GM19023 (cell line): ENCODE measurements around the gene PRSS50.
"Not testable (repeated sequence)": the region's sequence is repeated elsewhere in the genome, so short reads cannot be mapped to it uniquely, and the experiment has no call there.

Experiments
- ATAC-seq: cut with Tn5 transposase; IDR thresholded peaks from one replicate; pipeline ENCODE4 v1.9.1; 2021; ENCODE audit warnings: mild to moderate bottlenecking, moderate library complexity; ENCODE audit not compliant: unreplicated experiment

PRSS50 gene

DNA sequence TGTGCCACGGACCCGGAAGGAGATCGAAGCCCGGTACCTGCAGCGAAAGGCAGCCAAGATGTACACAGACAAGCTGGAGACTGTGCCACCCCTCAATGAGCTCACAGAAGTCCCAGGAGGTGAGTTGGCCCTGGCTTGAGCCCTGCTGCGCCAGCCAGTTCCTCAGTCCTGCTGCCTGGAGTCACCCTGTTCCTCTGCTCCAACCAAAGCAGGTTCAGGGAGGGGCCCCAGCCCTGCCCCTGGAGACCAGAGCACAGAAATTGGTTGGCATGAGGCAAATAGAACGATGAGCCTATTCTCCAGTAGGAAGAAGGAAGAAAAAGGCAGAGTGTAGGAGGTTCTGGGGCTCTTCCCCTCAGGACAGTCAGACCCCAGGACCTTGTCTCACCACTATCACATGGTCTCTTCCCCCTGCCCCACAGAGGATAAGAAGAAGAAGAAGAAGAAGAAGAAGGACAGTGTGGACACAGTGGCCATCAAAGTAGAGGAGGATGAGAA, 8.5 kb downstream of the PRSS50 start:
- no peak for ATAC-seq

DNA sequence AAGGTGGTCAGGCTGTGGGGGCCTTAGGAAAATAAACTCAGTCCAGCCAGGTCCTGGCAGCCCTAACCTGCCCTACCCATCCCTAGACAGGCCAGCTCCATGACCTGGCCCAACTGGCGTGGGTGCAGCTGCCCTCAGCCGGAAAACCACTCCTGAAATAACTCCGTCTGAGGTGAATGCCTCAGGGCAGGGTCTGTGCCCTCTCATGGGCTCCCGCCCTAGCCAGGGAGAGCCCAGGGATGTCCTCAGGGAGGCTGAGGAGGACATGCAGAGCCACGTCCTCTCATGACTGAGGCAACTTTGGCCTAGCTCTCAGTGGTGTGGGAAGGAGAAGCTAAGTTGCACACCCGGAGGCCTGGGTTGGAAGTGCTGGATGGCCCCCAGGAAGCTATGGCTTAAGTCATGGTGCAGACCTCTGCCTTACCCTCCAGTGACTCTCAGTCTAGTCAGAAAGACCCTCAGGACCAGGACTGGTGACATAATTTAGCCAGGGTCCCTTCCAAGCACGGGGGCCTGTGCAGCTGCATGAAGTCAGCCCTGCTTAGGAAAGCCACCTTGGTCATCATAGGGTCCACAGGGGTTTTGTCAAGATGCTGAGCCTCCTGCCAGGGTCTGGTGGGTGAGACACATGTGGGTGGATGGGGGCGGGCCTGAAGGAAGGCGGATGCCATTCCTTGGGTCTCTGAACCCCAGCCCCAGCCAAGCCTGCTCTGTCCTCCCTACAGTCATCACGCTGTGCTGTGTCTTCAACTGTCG, 9.1 kb downstream of the PRSS50 start:
- no peak for ATAC-seq

DNA sequence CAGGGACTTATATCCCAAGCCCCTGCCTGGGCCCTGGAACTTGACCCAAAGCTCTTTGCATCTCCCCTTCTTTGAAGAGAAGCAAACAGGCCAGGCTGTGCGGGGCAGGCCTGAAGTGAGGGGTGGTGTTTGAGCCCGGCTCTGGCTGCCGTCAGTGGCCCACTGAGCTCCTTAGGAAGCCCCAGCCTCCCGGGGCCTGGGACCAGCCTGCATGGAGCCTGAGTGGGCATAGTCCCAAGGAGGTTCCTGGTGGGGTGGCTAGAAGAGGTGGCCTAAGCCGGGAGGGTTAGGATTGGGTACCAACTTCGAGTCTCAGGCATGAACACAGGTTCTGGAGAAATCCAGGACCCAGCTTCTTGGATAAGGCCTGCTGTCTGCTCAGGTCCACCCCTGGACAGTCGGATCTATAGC, 10.1 kb downstream of the PRSS50 start:
- ATAC-seq: no peak

DNA sequence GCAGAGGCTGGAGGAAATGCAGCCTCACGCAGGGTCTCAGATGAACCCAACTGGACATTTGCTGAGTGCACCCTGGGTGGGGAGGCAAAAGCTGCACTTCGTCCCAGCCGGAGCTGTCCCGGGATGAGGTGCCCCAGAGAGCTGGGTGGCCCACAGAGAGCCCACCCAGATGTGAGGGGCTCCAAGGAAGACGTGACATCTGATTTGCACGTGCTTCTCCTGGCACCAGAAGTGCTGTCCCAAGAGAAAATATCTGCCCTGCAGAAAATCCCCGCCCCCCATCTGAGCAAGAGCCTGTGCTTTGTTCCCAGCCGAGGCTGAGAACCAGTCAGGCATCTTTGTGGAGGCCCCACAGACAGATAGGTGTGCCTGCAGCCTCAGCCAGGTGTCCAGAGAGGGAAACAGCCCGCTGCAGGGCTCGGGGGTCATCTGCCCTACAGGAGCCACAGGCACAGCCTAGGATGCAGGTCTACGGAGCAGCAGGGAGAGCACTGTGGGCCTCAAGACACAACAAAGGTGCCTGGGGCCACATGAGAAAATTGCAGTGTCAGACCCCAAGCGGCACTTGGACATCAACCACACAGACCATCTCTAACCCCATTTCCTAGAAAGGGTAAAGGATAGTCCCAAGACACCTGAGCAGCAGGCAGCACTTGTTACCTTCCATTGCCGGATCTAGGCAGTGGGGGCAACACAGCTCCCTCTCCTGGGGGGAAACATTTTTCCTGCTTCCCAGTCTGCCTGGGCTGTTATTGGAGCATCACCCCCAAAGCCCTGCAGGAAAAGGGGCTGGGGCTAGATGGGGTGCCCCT, 10.7 kb downstream of the PRSS50 start:
- ATAC-seq: no peak

DNA sequence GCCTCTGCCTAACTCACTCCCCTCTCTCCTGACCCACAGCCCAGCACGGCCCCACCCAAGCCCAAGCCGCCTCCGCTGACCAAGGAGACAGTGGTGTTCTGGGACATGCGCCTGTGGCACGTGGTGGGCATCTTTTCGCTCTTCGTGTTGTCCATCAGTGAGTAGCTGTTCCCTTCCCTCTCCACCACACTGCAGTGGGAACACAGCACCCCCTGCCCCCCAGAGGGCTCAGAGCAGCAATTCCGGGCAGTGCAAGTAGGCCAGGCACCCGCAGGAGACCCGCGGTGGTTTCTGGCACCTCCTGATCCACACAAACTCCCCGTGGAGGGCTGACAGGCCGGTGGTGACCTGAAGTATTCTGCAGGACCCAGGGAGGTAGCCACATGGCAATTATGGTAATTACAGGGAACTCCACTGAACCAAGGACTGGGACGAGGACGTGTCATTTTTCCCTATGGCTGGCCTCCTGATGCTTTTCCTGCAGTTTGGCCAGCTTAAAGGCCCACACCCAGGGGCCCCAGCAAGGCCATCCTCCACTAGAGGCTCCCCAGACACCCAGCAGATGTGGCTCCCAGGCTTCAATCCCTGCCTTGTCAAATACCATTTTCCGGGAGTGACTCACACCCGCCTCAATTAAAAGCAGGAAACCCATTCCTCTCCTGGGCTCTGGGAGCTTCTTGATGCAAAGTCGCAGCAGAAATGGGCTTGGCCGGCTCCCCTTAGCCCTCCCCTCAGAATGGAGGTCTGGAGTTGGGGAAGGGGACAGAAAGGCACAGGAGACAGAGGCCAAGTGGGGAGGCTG, 11.7 kb downstream of the PRSS50 start:
- ATAC-seq: no peak

DNA sequence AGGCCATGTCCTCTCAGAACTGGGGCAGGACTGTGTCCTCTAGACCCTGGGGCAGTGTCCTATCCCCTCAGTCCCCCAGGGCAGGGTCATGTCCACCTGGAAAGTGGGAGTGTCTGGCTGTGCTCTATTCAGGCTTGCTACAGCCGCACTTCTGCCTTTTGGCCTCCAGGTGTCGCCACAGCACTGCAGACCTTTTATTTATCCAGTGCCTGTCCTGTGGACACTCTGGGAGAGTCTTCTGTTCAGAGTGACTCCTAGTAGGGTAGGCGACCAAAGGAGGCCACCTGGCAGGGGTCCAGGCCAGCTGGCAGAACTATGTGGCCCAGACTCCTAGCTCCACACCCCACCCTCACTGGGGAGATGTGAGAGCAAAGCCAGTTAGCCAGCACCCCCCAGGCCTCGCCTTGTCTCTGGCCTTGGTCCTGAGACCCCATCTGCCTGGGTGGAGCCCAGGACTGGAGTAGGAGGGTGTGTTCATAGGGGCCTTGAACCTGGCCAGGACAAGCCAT, 12.6 kb downstream of the PRSS50 start:
- peak; percentile 67 for ATAC-seq

DNA sequence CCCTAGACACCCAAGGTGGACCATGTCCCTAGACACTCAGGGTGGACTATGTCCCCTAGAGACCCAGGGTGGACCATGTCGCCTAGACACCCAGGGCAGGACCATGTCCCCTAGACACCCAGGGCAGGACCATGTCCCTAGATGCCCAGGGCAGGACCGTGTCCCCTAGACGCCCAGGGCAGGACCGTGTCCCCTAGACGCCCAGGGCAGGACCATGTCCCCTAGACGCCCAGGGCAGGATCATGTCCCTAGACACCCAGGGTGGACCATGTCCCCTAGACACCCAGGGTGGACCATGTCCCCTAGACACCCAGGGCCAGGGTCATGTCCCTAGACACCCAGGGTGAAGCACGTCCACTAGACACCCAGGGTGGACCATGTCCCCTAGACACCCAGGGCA, 13.3 kb downstream of the PRSS50 start:
- not testable (repeated sequence) for ATAC-seq

DNA sequence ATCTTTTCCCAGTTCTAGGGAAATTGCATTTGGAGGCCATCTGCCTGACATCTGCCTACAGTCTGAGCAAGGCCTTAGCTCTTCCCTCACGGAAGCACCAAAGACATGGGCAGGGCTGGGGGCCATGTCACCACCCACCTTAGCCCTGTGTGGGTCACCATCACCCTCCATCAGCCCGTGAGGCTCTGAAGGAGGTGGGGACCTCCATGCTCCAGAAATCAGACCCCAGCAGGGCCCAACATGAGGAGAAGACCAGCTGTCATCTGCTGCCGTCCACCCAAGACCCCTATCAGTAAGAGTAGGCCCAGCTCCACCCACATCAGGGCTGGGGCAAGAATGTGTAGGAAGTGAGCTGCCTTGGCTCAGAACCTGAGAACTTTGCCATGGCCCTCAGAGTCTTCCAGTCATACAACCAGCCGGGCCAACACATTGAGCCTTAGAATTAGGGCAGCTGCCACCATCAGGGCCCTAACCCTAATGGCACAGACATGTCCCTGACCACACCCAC, 14.6 kb downstream of the PRSS50 start:
- ATAC-seq: no peak

DNA sequence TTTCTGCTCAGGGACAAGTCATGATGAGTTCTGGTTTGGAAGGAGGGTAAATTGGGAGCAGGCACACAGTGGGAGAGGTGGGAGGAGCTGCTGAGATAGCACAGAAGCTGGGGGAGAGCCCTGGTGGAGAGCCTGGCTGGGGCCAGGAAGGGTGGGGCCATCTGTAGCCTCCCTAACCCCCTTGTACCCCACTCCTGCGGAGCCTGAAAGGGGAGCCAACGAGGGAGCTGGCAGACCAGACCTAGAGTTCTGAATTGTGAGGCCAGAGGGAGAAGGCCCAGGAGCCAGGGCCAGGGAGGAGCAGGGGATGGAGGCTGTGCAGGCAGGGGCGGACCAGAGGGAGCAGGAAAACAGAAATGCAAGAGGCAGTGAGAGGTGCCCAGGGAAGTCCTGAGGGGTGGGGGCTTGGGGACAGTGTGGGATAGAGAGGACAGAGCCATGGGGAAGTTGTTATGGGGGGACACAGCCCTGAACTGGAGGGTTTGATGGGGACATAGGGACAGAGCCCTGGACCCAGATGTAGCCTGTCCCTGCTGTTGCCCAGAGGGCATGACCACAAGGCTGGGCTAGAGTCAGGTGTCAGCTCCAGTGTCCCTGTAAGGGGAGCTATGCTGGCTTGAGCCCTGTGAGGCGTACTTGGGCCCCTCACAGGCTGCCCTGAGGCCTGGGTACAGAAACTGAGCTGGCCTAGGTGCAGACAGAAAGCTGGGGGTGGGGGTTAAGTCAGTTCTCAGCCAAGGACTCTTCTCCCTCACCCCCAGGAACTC, 15.2 kb downstream of the PRSS50 start:
- no peak for ATAC-seq

DNA sequence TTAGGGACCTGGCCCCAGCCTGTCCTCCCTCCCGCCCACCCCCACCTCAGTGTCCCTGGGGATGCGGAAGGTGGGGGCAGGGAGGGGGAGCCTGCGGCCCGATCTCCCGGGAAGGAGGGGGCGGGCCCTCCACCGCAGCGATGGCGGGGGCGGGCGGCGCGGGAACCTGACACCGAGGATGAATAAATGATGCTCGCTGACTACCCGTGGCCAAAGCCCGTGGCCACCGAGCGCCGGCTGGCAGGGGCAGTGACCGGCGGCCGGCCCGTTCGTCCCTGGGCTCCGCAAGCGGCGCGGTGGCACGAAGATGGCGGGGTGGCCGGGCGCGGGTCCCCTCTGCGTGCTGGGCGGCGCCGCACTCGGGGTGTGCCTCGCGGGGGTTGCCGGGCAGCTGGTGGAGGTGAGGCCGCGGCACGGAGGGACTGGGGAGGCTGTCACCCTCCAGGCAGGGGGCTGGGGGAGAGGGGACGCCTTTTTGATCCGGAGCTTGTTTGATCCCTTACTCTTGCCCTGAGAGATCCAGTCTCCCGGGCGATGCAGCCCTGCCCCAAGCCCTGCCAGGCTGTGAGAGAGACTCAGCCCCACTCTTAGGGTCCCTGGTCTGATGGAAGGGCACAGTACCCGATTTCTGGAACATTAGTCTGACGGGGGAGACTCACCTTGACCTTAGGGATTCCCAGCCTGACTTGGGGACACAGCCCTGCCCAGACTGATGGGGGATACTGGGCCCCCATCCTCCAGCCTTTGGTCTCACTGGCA, 16.3 kb downstream of the PRSS50 start, which contains the start of gene TMIE:
TSS of gene TMIE (plus strand) at position 212 of the 759 bp plus-strand sequence. CDS start at position 308, 96 bp downstream.
- ATAC-seq: no peak

DNA sequence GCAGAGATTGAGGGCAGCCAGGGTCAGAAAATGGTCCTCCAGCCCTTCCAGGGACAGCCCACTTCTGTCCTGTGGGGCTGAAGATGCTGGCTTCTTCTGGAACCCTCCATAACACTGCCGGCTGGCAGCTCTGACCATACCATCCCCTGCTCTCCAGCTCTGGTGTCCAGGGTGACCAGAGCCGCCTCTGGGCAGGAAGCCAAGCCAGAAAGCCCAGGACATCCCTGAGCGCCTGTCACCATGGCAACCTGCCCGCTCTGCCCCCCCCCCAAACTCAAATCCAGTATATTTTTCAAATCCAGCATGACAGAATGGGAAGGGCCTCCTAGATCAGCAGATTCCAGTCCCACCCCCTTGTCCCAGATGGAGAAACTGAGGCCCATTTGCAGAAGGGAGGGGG, 16.9 kb downstream of the PRSS50 start:
- no peak for ATAC-seq

DNA sequence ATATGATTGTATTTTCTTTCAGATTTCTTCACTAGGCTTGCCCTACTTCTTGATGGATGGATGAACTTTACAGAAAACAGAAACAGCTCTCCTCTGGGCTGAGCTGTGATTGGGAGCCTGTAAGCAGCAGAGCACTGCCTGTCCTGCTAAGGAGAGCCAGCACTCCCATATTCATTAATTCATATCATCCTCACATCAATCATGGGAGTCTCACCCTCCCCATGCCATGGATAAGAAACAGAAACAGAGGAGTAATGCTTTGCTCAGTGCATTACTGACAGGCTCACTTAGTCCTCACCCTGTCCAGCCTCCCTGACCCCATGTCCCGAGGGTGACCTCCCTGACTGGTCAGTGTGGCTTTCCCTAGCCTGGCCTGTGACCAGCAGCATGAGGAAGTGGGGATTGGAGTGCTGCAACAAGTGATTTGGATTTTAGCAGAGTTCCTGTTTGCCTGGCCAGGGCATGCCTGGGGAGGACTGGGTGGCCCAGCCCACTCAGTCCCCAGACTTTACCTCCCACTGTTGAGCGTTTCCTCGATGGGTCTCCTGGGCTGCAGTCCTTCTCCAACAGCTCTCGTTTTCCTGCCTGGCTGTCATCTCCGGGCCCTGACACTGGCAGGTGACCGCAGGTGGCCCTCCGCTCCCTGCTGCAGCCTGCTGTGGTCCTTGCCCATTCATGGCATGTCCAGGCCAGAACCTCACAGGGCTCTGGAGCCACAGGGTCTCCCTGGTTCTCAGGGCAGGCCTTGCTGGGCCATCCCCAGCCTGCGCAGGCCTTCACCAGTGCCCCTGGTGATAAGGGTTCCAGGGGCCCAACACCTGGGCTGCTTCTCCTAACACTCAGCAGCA, 17.8 kb downstream of the PRSS50 start:
- ATAC-seq: no peak

DNA sequence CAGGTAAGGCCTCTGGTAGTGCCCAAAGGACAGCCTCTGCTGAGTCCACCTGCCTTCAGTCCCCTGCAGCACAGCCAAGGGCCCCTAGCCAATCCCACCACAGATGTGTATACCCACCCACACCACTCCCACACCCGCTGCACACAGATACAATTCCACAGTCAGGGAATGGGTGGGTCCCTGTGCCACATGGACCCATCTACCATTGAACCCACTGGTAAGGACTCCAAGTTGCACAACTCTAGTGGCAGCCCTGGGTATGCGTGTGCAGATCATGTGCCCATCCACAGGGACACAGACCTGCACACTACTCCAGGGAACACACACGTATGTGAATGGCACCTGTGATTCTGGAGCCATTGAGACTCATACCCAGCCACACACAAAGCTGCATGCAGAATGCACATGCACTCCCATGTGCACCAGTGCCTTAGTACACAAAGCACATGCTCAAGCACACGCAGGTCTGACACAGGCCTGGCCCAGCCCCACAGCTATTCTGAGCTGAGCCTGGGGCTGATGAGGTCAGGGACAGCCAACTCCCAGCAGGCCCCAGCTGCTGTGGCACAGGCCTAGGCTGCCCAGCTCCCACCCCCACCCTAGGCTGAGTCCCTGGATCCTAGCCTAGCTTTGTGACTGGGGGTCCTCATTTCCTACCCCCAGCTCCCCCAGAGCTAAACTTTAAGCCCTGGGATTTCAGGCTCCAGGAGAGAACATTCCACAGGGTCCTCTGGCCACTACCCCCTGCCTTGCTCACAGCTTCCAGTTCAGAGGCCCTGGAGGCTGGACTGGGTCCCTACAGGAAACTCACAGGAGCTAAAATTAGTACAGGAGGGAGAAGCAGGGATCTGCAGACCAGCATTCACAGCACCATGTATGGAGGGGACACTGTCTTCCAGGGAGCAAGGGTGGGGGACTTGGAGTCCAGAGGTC, 21.4 kb downstream of the PRSS50 start:
- no peak for ATAC-seq

DNA sequence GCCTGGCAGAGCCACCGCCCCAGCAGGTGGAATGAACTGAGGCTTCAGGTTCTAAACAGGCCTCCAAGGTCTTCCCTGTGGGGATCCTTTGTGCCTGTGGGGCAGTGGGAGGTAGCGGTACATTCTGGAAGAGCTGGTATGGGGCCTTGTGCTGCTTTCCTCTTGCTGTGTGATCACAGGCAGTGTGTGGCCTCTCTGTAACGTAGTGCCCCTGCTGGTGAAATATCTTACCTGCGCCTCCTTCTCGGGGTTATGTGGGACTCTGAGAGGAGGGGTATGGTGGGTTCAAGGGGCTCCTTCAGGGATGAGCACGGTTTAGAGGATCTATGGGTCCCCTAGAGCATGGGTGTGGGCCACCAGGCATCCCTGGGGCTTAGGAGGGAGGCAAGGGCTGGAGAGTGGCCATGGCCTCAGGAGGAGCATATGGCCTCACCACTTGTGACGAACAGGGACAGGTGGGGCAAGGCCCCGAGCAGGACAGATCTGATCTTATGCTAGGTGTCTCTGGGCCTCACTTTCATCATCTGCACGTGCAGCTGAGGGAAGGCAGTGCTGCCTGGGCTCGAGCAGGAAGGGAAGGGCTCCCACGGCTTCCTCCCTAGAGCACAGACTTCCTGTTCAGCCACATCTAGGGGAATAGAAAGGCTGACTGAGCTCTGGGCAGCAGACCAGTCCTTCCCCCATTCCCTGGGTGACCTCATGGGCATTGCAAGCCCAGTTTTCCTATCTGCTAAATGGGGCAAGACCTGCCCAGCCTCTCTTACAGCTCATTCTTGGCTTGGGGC, 22.3 kb downstream of the PRSS50 start:
- no peak for ATAC-seq

DNA sequence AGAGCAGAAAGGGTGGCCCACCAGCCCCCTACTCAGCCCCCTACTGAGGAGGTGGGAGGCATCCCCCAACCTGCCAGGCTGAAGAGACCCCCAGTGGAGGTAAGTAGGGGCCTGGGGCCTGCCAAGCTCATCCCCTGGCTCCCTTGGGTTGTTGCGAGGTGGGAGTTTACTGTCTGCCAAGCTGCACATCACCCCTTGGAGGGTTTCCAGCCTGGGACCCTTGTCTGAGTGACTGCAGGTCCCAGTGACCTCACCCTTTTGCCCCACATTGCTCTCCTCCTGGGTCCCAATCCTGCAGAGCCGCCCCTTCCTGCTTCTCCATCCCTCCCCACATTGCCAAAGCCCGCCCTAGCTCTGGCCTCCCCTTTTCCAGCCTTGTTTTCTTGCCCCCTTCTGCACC, 23.1 kb downstream of the PRSS50 start:
- ATAC-seq: no peak

DNA sequence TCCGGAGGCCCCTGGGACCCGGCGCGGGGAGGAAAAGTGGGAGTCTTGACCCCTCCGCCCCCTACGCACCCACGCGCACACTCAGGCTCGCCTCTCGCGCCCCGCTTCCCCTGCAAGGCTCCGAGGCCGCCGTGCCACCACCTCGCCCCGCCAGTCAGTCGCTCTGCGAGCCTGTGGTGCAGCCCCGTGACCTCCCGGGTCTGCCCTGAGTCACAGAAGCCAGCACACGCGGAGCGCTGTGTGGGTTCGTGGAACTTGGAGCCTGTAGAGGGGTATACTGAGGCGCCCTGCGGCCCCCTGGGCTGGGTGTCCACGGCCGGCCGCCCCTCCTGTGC, 23.8 kb downstream of the PRSS50 start:
- ATAC-seq: no peak
